PC-9 (cell line): ENCODE measurements around the gene RPS3A. TPM values are rescaled to one million over a fixed set of nuclear protein-coding genes. Genes with fewer than 3 reads are reported as not detected.

ENCODE experiments used
- BruUV-seq: library from RNA; stranded (reverse); fragments of 400-500 nt; replicated peaks from 2 replicates; lab custom pipeline; 2021; lab: Mats Ljungman, UMichigan
- CTCF ChIA-PET: fragments of 300-600 bp; sonication (Branson Sonifier 250); formaldehyde crosslinking; loops from one replicate; lab custom pipeline; 2022; ENCODE audit warnings: antibody characterized with exemption; lab: Charles Lee
- POLR2A ChIA-PET: fragments of 300-600 bp; sonication (Branson Sonifier 250); formaldehyde crosslinking; loops from one replicate; lab custom pipeline; 2022; ENCODE audit warnings: antibody characterized with exemption; ENCODE audit not compliant: unreplicated experiment; lab: Charles Lee
- DNase-seq, 2 experiments: peaks; one replicate each; pipeline versions ENCODE4 v3.0.0 to v3.0.0-alpha.2; 2015 to 2022; ENCODE audit warnings: mixed read lengths in 1 of 2
- H2AFZ ChIP-seq: fragments of 200-600 bp; sonication (generic); 2 replicates; pipeline ENCODE4 v1.8.1; 2017; ENCODE audit warnings: antibody characterized with exemption
- H3F3A ChIP-seq: fragments of 200-600 bp; sonication (generic); 2 replicates; pipeline ENCODE4 v1.8.1; 2017; ENCODE audit warnings: antibody characterized with exemption, mild to moderate bottlenecking, low read depth; ENCODE audit not compliant: insufficient read depth
- H3K27ac ChIP-seq: fragments of 200-600 bp; sonication (generic); 2 replicates; pipeline ENCODE4 v1.6.1; 2016; ENCODE audit warnings: mixed run types
- H3K27me3 ChIP-seq: fragments of 200-600 bp; sonication (generic); 2 replicates; pipeline ENCODE4 v1.6.1; 2016; ENCODE audit warnings: low read depth, mixed run types; ENCODE audit not compliant: insufficient read depth
- H3K36me3 ChIP-seq: fragments of 200-600 bp; sonication (generic); 2 replicates; pipeline ENCODE4 v1.6.1; 2016; ENCODE audit warnings: low read depth, mixed run types
- H3K4me1 ChIP-seq: fragments of 200-600 bp; sonication (generic); replicated peaks from 2 replicates; pipeline ENCODE4 v1.6.1; 2016; ENCODE audit warnings: mixed run types; ENCODE audit not compliant: insufficient read depth
- H3K4me2 ChIP-seq: fragments of 200-600 bp; sonication (generic); 2 replicates; pipeline ENCODE4 v1.6.1; 2017; ENCODE audit warnings: mixed run types
- H3K4me3 ChIP-seq: fragments of 200-600 bp; sonication (generic); 2 replicates; pipeline ENCODE4 v1.6.1; 2016; ENCODE audit warnings: mixed run types
- H3K79me2 ChIP-seq: fragments of 200-600 bp; sonication (generic); 2 replicates; pipeline ENCODE4 v1.6.1; 2017; ENCODE audit warnings: low read depth, mixed run types
- H3K9me2 ChIP-seq: fragments of 200-600 bp; sonication (generic); 2 replicates; pipeline ENCODE4 v1.8.1; 2017; ENCODE audit warnings: mild to moderate bottlenecking; ENCODE audit not compliant: insufficient read depth
- H3K9me3 ChIP-seq: fragments of 200-600 bp; sonication (generic); 2 replicates; pipeline ENCODE4 v1.8.1; 2016; ENCODE audit warnings: low read depth; ENCODE audit not compliant: insufficient read depth
- H4K20me1 ChIP-seq: fragments of 200-600 bp; sonication (generic); 2 replicates; pipeline ENCODE4 v1.8.1; 2017; ENCODE audit not compliant: insufficient read depth
- EZH2 ChIP-seq: fragments of 200-600 bp; sonication (generic); IDR thresholded peaks from 2 replicates; pipeline ENCODE4 v1.8.0; 2017; ENCODE audit warnings: antibody characterized with exemption, low read depth
- intact Hi-C: fragments of 100-400 bp; cut with micrococcal nuclease; formaldehyde crosslinking; loops from one replicate; pipeline ENCODE4 v1.10.0; 2022; ENCODE audit not compliant: unreplicated experiment
- total RNA-seq: library from RNA; stranded (reverse); gene quantifications from 2 replicates; pipeline ENCODE4 v1.2.3, GENCODE V29; 2021
- TF ChIP-seq, protein P1 (sequence below): fragments of 200-600 bp; sonication (generic); conservative IDR thresholded peaks from 2 replicates; pipeline ENCODE4 v1.6.1; 2017; ENCODE audit warnings: mixed run types, antibody characterized with exemption, mild to moderate bottlenecking, moderate library complexity

The RPS3A gene
- total RNA-seq, 1 experiment from 2014 or later = 1,663 TPM

DNA sequence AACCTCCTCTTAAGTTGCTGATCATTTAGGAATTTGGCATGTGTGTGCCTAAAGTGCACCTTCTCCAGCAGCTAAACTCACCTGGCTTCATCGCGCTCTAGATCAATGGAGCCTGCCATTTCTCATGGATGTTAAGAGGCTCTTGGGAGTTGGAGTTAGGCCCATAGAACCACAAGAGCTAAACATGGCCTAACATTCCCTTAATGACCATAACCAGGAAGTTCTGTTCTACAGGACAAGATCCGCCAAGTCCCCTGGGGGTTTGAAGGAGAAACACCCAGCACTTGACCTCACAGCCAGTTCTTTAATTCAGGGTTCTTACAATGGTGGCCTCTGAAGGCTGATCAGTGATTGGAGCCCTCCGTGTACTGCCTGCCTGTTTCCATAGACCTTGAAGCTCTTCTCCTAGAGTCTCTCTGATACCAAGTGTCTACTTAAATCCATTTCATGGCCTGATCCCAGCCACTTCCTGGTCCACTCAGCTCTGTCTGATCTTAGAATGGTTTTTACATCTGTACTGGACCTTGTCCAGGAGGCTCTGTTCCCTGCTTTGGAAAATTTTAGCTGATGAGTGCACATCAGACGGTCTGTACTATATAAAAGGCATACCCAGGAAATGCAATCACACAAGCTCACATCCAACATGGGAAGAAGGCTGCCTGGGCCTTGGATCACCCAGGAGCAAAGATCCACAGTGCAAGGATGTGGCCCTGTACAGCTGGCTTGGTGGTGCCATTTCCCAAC is 45.1 kb downstream of the RPS3A start:
- POLR2A ChIA-PET = interaction anchor here (0.5 kb wide), 1 partner anchor 341 kb away, joined by 7 read pairs; no protein-coding TSS in a partner anchor
- H2AFZ ChIP-seq = no peak overlapping the region
- H3K36me3 ChIP-seq = no peaks in the 10 kb centered on the region
- intact Hi-C loops = no loop called here
- H3K4me1 ChIP-seq = no peaks in the 10 kb centered on the region
- H3K79me2 ChIP-seq = no peaks in the 10 kb centered on the region
- H3K27ac ChIP-seq = no peak overlapping the region
- H3F3A ChIP-seq = no peaks in the 10 kb centered on the region
- H3K9me3 ChIP-seq = no peaks in the 10 kb centered on the region
- no peaks in the 10 kb centered on the region for H4K20me1 ChIP-seq
- TF ChIP-seq, protein P1, sequence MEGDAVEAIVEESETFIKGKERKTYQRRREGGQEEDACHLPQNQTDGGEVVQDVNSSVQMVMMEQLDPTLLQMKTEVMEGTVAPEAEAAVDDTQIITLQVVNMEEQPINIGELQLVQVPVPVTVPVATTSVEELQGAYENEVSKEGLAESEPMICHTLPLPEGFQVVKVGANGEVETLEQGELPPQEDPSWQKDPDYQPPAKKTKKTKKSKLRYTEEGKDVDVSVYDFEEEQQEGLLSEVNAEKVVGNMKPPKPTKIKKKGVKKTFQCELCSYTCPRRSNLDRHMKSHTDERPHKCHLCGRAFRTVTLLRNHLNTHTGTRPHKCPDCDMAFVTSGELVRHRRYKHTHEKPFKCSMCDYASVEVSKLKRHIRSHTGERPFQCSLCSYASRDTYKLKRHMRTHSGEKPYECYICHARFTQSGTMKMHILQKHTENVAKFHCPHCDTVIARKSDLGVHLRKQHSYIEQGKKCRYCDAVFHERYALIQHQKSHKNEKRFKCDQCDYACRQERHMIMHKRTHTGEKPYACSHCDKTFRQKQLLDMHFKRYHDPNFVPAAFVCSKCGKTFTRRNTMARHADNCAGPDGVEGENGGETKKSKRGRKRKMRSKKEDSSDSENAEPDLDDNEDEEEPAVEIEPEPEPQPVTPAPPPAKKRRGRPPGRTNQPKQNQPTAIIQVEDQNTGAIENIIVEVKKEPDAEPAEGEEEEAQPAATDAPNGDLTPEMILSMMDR = no peak
- no peak for DNase-seq
- H3K4me2 ChIP-seq = no peak overlapping the region
- CTCF ChIA-PET = no interaction called here
- BruUV-seq = no TSS peak
- H3K4me3 ChIP-seq = no peak overlapping the region
- H3K27me3 ChIP-seq = no peaks in the 10 kb centered on the region
- no peaks in the 10 kb centered on the region for H3K9me2 ChIP-seq

DNA sequence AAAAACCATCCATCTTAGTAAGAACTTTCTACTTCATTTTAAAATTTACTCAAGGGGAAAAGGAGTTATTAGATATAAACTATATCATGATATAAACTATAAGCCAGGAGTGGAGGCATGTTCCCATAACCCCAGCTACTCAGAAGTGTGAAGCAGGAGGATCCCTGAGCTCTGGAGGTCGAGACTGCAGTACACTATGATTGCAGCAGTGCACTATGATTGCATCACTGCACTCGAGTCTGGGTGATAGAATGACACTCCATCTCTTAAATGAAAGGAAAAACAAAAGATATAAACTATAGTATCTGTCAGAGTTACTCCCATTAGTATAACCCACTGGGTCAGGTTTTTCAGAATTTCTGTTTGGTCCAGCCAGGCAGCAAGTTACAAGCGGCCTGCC is 47.6 kb downstream of the RPS3A start:
- no peak overlapping the region for H3K4me3 ChIP-seq
- no peak for TF ChIP-seq EZH2
- TF ChIP-seq, protein P1 = no peak
- no peaks in the 10 kb centered on the region for H3K4me1 ChIP-seq
- ChIA-PET CTCF (no interaction called here), POLR2A (no interaction called here)
- H4K20me1 ChIP-seq = no peaks in the 10 kb centered on the region
- H3K9me3 ChIP-seq = no peaks in the 10 kb centered on the region
- H3K9me2 ChIP-seq = no peaks in the 10 kb centered on the region
- no peak overlapping the region for H3K27ac ChIP-seq
- H3F3A ChIP-seq = no peaks in the 10 kb centered on the region
- H3K27me3 ChIP-seq = no peaks in the 10 kb centered on the region
- H3K4me2 ChIP-seq = no peak overlapping the region
- intact Hi-C loops = no loop called here
- no peak for DNase-seq
- no peak overlapping the region for H2AFZ ChIP-seq
- no peaks in the 10 kb centered on the region for H3K36me3 ChIP-seq
- H3K79me2 ChIP-seq = no peaks in the 10 kb centered on the region
- BruUV-seq = no TSS peak

DNA sequence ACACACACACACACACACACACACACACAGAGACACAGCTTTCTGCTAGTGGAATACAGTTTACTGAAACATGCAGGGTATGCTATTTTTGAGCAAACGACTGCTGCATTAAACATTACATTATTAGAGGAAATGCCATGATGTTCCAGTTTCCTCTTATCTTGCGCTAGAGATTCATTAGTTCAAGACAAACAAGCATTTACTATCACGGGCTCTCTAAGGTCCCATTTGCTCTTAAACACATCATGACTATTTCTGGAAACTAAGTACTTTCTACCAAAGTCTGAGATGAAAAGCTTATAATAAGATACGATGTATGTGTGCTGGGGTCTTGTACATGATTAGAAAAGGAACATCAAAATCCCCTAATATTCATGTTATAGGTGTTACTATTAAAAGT is 48.8 kb downstream of the RPS3A start:
- ChIA-PET CTCF (no interaction called here), POLR2A (no interaction called here)
- no peak overlapping the region for H3K27ac ChIP-seq
- no peaks in the 10 kb centered on the region for H3F3A ChIP-seq
- H3K36me3 ChIP-seq = no peaks in the 10 kb centered on the region
- no TSS peak for BruUV-seq
- DNase-seq = no peak
- H2AFZ ChIP-seq = no peak overlapping the region
- H3K4me2 ChIP-seq = no peak overlapping the region
- no peak for TF ChIP-seq EZH2
- TF ChIP-seq, protein P1 = no peak
- H3K4me3 ChIP-seq = no peak overlapping the region
- no peaks in the 10 kb centered on the region for H3K4me1 ChIP-seq
- intact Hi-C loops = no loop called here
- H3K27me3 ChIP-seq = no peaks in the 10 kb centered on the region
- no peaks in the 10 kb centered on the region for H3K9me3 ChIP-seq
- H3K9me2 ChIP-seq = no peaks in the 10 kb centered on the region
- no peaks in the 10 kb centered on the region for H3K79me2 ChIP-seq
- no peaks in the 10 kb centered on the region for H4K20me1 ChIP-seq
